ENCODE results near the gene CAMTA1.

CAMTA1 gene

DNA sequence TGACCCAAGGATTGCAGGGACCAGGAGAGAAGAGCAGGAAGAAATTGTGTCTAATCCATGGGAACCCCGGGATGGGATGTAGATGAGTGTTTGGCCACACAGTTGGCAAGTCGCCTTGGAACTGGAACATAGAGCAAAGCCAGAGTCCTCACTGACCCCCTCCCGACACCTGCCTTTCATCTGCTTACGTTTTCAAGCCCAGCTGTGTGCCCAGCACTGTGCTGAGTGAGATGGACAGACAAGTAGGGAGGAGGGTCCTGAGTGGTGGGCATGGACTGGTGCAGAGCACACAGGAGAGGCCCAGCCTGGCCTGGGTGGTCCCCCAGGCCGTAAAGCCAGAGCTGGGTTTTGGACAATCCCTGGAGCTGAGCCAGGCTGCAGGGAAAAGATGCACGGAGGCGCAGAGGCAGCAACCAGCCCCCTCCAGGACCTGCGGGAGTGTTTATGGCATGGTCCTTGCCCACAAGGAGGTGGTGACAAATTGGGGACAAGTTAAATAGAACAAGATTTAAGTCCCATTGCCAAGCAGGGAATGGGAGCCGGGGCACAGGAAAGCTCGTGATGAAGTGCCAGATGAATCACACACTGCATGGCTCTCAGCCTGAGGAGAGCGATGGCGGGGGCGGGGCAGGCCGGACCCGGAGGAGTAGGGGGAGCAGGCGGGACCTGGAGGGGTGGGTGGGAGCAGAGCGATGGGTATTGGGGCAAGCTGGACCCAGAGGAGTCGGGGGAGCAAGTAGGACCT, 828.0 kb downstream of the CAMTA1 start:
- no peak for DNase-seq

DNA sequence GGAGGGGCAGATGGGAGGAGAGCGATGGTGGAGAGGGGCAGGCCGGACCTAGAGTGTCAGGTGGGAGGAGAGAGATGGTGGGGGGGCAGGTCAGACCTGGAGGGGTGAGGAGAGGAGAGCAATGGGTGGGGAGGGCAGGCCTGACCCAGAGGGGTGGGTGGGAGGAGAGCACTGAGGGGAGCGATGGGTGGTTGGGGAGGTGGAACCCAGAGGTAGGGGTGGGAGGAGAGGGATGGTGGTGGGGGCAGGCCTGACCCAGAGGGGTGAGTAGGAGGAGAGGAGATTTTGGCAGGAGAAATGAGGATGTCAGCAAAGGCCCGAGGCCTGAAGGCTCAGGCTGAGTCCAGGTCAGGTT, 828.6 kb downstream of the CAMTA1 start:
- no peak for DNase-seq

DNA sequence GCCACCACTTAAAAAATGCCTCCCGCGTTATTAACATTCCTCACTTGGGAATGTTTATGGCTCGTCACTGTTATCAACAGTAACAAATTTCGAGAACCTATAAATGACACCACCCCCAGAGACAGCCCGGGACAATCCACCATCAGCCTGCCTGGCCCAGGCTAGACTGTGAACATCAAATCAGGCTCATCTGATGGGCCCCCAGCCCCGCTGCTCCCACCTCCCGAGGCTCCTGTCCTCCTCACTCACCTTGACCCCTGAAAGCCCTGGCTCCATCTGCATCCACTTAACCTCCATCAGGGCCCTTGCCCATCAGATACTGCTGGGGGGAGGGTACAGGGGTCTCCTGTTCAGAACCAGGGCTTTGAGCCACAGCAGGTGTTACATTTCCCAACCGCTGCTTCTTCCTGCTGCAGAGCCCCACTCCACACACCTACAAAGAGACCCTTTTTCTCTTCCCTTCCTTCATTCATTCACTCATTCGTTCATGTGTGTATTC, 829.4 kb downstream of the CAMTA1 start:
- DNase-seq = no peak

DNA sequence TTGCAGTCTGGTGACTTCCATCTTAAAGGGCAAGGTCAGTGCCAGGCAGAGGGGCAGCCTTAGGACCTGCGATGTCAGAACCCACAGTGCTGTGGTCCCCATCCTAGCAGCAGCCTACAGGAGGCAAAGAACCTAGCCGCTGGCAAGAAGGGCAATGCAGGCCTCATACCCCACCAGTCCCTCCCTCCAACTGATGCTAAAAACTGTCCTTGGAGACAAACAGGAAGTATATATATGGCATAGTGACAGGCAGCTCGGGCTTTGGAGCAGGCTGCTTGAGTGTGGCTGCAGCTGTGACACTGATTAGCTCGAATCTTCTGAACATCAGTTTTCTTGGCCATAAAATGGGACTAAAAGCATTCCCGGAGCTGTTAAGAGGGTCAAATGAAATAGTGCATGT, 829.9 kb downstream of the CAMTA1 start:
- no peak for DNase-seq

DNA sequence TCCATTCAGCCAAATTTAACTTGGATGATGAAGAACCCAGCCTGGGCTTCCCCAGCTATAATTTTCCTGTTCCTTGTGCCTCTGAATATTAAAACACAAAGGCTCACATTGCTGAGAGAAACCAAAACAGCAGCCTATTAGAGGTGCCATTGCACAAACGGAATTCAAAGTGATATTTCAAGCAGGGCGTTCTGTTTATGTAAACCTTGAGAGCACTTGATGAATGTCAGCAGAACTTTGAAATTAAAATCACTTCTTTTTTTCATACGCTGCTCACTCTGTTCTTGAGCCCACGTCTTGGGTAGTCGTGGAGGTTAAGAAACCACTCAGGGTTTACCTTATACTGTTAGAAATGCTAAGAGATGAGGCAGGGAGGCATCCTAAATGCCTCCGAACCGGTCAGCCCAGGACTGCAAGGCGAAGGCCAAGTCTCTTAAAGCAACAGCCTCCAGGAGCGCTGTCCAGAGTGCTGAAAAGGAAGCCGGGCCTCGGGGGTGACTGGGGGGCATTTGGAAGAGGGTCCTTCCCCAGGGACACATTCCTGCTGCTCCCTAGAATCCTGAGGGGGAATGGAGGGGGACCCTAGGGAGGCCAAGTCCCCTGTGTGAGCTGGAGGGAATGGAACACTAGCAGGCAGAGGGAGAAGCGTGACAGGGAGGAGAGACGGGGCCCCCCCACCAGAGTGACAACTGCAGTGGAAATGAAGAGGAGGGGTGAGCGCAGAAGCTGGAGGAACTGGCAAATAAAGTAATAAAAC, 831.0 kb downstream of the CAMTA1 start:
- peak; percentile 20 for DNase-seq

DNA sequence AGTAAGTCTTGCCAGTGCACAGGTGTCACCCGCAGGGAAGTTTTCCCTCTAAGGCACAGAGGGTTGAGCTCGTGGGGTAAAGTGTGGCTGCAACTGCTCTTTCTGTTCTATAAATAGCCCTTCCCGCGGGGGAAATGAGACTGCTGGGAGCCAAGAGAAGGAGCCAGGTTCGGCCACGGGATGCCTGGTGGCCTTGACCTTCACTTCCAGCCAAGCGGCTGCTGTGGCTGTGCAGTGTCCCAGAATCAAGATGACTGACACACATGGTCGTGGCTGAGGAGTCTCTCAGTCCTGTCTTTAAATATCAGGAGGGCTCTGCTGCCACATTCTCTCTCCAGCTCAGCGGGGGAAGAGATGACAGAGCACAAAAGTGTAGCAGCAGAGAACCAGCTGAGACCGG, 831.7 kb downstream of the CAMTA1 start:
- DNase-seq = no peak

DNA sequence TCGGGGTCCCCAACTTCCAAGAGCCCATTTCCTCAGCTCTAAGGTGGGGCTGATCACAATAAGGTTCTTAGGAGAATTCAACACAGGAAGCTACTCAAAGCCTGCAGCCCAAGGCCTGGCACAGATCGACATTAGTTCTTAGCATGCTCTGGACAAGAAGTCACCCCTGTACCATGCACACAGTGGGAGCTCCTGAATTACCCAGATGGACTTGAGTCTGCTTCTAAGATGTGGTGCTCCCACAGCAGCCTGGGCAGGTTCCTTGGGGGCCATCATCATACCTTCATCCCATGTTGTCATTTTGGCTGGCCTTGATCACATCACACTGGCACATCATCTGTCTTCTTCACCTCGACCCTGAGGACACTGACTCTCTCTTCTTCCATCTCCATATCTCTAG, 832.6 kb downstream of the CAMTA1 start:
- DNase-seq = no peak

DNA sequence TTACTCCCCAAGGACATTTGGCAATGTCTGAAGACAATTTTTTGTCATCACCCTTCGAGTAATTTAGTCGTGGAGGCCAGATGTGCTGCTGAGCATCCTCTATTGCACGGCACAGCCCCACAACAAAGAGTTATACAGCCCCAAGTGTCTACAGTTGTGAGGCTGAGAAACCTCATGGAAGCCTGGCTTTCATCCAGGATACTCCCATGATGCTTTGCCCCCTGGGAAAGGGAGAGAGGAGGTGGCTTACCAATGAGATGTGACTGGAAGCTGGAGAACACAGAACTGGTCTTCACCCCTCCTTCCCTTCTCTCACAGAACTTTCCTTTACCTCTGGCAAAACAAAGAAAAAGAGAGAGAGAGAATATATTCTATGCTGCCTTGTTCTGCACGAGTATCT, 834.9 kb downstream of the CAMTA1 start:
- DNase-seq = no peak

DNA sequence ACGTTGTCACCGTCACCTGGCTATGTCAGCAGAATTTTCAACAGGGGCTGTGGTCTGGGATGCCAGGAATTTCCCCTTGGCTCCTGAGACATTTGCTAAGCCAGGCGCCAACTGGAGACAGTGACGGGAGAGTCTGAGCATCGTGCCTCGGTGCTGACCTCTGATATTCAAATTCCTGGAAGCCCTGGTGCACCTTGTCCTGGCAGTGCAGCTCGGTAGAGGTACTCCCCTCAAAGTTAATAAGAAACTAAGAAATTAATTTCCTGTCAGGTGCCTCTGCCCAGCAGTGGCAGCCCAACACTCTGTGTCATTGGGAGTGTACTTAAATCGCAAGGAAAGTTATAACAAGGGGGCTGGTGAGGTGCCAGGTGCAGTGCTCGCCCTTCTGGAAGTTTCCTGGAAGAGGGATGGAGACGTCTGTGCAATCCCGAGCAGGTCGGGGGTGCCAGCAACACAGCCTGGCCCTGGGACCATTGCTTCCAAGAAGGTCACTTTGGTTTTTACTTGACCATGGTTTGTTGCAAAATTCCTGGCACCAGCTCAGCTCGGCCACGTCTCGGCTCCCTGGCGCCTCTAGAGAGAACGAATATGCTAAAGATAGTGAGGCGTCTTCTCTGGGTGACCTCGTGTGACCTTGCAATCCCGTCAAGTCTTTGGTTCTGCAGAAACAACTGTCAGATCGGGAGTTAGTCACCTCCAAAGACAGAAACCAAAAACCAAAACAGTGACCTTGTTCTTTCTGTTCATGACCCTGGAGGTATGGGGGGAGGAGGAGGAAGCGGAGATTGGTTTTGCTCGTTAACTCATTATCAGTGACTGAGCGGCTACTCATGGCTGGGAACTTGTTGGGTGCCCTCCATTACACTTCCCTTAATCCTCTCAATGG, 836.3 kb downstream of the CAMTA1 start:
- no peak for DNase-seq

DNA sequence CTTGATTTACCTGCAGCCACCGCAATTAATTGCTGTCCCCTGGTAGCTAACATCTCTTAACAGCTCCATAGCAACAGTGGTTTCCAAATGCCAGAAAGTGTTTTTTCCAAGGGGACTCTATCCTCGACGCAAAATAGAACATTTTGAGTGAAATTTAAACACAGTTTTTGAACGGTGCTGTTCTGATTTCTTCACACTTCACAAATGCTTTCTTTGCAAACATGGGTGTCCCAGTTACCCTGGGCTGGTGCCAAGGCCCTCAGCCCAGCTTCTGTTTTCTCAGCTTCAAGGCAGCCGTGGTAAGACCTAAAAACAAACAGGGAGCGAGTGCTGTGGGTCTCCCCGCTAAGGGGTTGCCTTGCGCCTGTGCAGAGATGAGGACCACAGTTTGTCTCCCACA, 838.6 kb downstream of the CAMTA1 start:
- no peak for DNase-seq

DNA sequence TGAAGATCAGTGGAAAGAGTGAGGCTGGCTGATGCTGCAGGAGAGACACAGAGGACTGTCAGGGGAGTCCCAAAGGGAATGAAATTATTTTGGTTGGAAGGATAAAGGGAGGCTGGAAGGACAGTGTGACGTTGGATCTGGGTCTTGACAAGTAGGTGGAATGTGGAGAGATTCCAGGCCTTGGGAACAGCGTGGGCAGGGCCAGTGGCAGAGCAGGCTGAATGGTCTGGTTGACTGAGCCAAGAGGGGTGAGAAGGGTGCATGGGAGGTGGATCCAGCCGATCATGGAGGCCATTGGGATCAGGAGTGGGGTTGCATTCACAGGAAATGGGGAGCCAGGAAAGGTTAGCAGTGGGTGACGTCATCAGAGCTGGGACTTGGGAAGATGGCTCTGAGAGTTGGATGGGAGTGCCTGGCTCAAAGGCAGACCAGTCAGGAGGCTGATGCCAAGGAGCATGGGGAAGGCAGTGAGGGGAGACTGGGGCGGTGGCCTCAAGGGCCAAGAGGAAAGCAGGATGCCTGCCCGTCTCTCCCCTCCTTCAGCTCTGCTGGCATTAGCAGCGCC, 839.6 kb downstream of the CAMTA1 start:
- no peak for DNase-seq

DNA sequence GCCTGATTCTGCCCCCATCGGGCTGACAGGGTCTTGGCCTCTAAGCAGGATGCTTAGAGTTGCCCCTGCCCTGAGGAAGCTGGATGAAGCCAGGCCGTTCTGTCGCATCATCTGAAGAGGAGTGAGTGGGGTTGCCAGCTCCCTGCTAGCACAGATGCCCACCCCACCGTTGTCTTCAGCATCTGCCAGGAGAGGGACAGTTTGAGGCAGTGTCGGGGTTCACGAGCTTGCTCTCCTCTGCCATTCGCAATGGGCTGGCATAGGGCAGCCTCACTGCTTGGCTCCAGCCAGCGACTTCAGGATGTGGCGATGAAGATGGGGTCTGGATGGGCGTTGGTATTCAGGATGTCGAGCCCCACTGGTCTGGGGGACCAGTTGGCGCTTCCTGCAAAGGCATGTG, 840.1 kb downstream of the CAMTA1 start:
- DNase-seq = no peak

DNA sequence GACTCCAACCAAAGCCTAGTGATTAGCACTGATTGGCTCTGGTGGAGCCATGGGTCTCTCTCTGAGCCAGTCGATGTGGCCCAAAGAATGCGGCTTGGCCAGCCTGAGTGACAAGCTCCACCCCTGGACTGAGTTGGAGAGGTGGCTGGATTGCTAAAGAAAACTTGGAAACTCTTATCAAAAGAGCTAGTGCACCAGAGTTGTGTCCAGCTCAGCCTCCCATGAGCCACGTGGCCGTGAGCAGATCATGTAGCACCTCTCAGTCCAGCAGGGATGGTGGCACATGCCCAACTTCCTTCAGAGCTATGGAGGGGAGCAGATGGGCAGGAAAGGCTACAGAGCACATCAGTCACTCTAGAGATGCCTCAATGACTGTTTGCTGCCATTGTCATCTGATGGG, 843.0 kb downstream of the CAMTA1 start:
- DNase-seq = no peak

DNA sequence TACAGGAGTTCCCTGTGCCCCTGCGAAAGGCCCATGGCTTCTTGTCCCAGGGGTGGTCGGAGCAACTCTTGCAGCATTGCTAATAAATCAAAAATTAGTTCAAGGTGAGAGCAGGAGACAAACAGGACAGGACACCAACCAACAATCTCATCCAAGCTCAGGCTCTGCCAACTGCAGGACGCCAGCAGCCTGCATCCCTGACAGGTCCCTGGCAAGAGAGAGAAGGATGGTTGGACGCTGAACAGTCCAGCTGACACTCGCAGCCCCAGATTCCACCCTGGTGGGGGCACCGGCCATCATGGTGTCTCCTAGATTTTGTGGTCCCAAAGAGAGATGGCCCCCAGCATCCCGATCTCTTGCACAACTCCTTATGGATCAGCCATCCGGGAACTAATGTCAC, 843.8 kb downstream of the CAMTA1 start:
- no peak for DNase-seq

DNA sequence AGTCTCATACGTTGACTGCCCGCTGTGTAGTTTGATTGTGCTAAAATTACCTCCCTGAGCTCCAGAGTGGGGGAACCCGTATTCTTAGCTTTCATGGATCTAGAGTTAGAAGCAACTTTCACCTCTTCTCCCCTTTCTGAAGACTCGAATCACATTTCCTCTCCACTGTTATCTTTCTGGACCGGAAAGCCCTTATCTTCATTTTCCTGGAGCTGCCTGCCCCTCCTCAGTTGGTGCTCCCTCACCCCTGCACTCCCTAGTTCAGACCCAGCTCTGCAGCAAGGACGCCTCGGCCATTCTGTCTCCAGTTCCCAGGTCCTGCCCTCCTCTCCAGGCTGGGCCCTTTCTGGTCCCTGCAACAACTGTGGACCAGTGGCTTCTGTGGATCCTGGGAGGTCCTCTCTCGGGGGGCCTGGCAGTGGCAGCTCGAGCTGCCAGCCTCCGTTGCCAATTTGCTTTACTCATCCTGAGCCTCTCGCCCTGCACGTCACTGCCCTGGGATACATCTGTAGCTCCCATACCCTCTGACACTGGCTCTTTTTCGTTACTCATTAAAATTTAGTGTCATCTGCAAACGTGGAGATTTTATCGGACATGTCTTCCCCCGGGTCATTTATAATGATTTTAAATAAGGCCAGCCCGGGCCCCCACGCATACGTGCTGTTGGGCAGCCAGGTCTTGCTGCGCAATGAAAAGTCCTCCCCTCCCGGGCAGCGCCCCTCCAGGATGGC, 844.4 kb downstream of the CAMTA1 start:
- no peak for DNase-seq

DNA sequence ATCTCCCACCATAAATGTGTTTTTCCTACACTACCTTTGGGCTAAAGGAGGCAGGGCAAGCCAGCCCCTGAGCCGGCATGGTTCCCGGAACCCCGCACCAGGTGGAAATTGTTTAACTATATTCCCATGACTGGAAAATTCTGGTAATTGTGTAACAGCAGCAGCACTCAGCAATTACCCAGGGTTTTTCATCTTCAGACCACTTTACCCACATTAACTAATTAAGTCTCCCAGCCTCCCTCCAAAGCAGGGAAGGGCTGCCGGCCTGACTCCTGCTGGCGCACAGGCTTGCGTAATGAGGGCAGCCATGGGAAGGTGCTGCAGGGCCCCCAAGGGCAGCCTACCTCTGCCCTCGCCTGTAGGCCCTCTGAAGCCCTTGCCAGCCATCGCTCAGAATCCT, 845.1 kb downstream of the CAMTA1 start:
- DNase-seq = no peak

DNA sequence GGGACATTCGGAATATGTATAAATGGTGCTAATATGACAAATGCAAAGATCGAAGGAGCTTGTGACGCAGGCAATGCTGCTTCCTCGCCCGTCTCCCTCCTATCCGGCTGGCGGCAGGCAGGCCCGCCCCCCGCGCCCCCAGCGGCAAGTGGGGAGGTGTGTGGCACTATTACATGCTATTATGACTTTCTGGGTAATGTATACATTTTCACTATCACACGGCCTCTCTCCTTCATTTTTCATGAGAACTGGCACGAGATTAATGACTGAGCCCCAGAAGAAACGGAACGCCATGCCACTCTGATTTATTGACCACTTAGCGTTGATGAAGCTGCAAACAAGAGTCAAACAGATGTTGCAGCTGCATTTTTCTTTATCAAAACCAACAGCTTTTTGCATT, 846.9 kb downstream of the CAMTA1 start:
- no peak for DNase-seq

DNA sequence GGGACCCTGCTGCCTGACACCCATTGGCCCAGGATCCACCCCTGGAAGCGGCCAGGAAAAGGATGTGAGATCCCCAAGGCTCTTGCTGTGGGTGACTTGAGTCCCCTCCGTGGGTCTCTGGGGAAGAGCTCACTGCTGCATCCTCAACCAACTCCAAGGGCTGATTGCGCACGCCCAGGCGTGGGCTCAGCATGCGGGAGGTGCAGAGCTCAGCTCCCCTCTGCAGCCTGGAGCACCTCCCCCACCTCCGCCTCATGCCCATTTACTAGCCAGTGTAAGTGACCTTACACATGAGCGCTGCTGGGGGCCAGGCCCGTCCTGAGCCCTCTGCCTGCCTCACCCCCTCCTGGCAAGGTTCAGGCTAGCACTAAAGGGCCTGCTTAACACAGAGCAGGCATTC, 847.4 kb downstream of the CAMTA1 start:
- no peak for DNase-seq

DNA sequence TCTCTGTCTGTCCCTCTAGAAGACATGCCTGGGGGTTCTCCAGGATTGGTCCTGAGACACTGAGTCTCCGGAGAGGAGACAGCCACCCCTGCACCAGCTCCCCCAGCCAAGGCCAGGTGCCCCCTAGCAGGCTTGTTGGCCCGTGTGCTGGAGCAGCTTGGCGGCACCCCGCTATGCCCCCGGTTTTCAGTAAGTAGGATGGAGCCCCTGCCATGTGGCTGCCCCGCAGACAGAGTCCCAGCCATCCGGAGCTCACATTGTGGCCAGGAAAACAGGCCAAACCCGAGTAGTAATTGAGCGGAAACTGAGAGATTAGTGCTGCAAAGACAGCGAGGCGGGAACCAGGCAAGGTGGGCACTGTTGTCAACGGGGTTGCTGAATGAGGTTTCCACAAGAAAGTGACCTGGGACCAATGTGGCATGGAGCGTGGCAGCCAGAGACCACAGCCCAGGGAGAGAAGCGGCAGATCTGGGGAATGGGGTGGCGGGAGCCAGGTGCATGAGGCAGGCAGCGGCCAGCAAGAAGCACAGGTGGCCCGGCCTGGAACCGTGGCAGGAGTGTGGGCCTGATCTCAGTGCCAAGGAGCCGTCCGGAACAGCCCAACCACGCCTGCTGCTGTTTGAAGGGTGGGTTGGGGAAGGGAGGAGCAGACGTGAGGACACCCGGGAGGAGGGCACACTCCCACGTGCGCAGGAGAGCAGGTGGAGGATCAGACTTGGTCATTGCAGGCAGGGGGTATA, 848.4 kb downstream of the CAMTA1 start:
- no peak for DNase-seq

DNA sequence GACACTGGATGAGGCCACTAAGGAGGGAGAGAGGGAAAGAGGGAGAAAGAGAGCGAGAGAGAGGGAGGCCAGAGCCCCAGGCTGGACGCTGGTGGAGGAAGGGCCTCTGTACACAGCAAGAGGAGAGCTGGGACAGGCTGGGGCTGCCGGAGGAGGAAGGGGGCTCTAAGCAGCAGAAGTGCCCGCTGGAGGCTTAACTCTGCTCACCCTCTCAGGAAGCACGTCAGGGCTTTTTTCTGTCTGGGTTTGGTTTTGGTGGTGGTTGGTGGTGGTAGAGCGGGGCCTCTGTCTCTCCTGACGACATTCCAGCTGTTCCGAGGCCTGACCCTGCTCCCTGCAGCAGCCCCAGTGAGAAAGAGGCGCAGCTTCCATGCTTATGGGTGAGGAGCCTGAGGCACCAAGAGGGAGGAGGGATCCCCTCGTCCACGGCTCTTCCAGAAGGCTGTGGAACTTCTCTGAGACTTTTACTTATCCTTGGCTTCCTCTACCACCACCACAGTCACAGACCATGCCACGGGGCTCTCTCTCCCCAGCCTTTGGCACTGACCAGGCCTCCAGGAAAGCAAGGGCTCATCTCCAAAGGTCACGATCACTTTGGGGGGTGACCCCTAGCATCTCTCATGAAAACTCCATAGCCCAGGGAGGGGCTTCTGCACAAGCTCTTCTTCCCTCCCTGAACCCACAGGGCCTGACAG, 849.4 kb downstream of the CAMTA1 start:
- DNase-seq = no peak

Data from T-helper 9 cell (primary cell).